ENCODE results near the gene TBCB. TPM values are rescaled to one million over a fixed set of nuclear protein-coding genes. Genes with fewer than 3 reads are reported as not detected.

TBCB gene
- total and polyA plus RNA-seq, 9 of the 15 experiments (the other 6 are each of a cell fraction or from before 2014, with no cell fraction given) = 3.5 to 115 (median 58.9) TPM

DNA sequence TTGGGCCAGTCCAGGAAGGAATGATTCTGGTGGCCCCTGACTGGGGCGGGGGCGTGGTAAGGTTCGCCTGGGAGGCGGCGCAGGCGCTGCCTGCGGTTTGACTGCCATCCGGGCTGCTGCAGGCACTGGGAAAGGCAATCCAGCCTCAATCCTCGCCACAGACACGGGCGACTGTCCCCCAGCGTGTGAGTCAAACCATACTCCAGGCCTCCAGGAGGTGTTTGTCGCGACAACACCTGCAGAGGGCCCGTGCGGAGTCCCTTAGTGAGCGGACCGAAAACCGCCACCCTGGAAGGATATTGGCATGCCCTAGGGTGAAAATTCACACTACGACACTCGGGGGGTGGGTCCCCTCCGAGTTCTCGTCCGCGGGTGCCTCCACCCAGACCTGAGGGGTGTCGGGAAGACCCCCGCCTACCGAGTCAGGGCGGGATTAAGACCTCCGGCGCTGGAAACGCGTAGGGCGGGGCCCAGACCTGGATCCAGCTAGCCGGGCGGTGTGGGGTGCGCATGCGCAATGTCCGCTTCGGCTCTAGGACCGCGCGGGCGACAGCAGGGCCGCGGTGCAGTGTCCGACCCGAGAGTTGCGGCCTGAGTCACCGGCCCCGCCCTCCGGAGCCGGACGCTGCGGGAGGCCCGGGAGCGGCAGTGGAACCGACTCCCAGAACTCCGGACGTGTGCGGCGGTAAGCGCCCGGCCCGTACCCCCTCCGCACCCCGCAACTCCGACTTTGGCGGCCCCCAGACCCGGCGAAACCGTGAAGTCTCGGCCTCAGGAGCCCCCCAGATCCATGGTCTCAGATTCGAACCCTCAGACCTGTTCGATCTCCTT, 24.4 kb downstream of the TBCB start, which contains the start of gene CAPNS1 (continued):
- TF ChIP-seq RBM25 (IDR thresholded peaks at IDR 0.05; ENCODE audit: low read depth, low read length, severe bottlenecking) (no peak), ZNF583 (CRISPR knock-in tag; IDR thresholded peaks at IDR 0.05) (no peak), CBFB (CRISPR knock-in tag; IDR thresholded peaks at IDR 0.05) (0 out of 2 replicates have a peak, but pooled peaks have one; percentile 40), ETV6 (IDR thresholded peaks at IDR 0.05; ENCODE audit: borderline replicate concordance in 1 of 2, low read depth in 2 of 2, low read length in 1 of 2) (no peak), ETV6 (CRISPR knock-in tag; IDR thresholded peaks at IDR 0.05; ENCODE audit: borderline replicate concordance) (no peak), BRD9 (IDR thresholded peaks at IDR 0.05; ENCODE audit: low read depth, partially characterized antibody) (no peak), RFX5 (IDR thresholded peaks at IDR 0.05; ENCODE audit: low read depth, low read length) (no peak), KDM2B (CRISPR knock-in tag; IDR thresholded peaks at IDR 0.05) (no peak), CREBBP (IDR thresholded peaks at IDR 0.05; ENCODE audit: low read depth, low read length) (no peak), EP400 (IDR thresholded peaks at IDR 0.05) (peak; percentile 76), TBL1XR1 (IDR thresholded peaks at IDR 0.05; ENCODE audit: low read length in 2 of 2) (peak; percentile 2 to 49; a peak in 1 of 4 replicates), ZNF696 (CRISPR knock-in tag; conservative IDR thresholded peaks at IDR 0.05) (no peak), SUPT5H (IDR thresholded peaks at IDR 0.05) (peak; percentile 88), ZNF23 (CRISPR knock-in tag; IDR thresholded peaks at IDR 0.05) (no peak), EWSR1 (IDR thresholded peaks at IDR 0.05; ENCODE audit: borderline replicate concordance, low read depth, partially characterized antibody) (no peak), BCL6 (CRISPR knock-in tag; IDR thresholded peaks at IDR 0.05) (no peak), NFATC3 (IDR thresholded peaks at IDR 0.05) (no peak), ZNF76 (CRISPR knock-in tag; IDR thresholded peaks at IDR 0.05; ENCODE audit: borderline replicate concordance) (no peak), NRF1 (conservative IDR thresholded peaks at IDR 0.05 in 1 of 2, IDR thresholded peaks at IDR 0.05 in 1 of 2) (peak; percentile 98), XRCC5 (IDR thresholded peaks at IDR 0.05; ENCODE audit: low read depth, low read length) (peak; percentile 17; the same call in 1 of the 2 replicates)
- TF ChIP-seq, protein P1, sequence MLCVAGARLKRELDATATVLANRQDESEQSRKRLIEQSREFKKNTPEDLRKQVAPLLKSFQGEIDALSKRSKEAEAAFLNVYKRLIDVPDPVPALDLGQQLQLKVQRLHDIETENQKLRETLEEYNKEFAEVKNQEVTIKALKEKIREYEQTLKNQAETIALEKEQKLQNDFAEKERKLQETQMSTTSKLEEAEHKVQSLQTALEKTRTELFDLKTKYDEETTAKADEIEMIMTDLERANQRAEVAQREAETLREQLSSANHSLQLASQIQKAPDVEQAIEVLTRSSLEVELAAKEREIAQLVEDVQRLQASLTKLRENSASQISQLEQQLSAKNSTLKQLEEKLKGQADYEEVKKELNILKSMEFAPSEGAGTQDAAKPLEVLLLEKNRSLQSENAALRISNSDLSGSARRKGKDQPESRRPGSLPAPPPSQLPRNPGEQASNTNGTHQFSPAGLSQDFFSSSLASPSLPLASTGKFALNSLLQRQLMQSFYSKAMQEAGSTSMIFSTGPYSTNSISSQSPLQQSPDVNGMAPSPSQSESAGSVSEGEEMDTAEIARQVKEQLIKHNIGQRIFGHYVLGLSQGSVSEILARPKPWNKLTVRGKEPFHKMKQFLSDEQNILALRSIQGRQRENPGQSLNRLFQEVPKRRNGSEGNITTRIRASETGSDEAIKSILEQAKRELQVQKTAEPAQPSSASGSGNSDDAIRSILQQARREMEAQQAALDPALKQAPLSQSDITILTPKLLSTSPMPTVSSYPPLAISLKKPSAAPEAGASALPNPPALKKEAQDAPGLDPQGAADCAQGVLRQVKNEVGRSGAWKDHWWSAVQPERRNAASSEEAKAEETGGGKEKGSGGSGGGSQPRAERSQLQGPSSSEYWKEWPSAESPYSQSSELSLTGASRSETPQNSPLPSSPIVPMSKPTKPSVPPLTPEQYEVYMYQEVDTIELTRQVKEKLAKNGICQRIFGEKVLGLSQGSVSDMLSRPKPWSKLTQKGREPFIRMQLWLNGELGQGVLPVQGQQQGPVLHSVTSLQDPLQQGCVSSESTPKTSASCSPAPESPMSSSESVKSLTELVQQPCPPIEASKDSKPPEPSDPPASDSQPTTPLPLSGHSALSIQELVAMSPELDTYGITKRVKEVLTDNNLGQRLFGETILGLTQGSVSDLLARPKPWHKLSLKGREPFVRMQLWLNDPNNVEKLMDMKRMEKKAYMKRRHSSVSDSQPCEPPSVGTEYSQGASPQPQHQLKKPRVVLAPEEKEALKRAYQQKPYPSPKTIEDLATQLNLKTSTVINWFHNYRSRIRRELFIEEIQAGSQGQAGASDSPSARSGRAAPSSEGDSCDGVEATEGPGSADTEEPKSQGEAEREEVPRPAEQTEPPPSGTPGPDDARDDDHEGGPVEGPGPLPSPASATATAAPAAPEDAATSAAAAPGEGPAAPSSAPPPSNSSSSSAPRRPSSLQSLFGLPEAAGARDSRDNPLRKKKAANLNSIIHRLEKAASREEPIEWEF (CRISPR knock-in tag; IDR thresholded peaks at IDR 0.05) = no peak
- TF ChIP-seq, protein P2, sequence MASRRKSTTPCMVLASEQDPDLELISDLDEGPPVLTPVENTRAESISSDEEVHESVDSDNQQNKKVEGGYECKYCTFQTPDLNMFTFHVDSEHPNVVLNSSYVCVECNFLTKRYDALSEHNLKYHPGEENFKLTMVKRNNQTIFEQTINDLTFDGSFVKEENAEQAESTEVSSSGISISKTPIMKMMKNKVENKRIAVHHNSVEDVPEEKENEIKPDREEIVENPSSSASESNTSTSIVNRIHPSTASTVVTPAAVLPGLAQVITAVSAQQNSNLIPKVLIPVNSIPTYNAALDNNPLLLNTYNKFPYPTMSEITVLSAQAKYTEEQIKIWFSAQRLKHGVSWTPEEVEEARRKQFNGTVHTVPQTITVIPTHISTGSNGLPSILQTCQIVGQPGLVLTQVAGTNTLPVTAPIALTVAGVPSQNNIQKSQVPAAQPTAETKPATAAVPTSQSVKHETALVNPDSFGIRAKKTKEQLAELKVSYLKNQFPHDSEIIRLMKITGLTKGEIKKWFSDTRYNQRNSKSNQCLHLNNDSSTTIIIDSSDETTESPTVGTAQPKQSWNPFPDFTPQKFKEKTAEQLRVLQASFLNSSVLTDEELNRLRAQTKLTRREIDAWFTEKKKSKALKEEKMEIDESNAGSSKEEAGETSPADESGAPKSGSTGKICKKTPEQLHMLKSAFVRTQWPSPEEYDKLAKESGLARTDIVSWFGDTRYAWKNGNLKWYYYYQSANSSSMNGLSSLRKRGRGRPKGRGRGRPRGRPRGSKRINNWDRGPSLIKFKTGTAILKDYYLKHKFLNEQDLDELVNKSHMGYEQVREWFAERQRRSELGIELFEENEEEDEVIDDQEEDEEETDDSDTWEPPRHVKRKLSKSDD (conservative IDR thresholded peaks at IDR 0.05; ENCODE audit: low read length) = 0 out of 2 replicates have a peak, but pooled peaks have one; percentile 26

Measured in K562 (cell line).